ENCODE data around the gene SLC15A4.
"Not testable (repeated sequence)": the region's sequence is repeated elsewhere in the genome, so short reads cannot be mapped to it uniquely, and the experiment has no call there.

Gene SLC15A4

GRCh38 chr12:128823916-128824839, at the start of gene SLC15A4:
SLC15A4 (minus strand) TSS chr12:128823958; CDS start chr12:128823943, 15 bp downstream.
- in situ Hi-C loops (cut with HindIII; ENCODE audit: low sequenced_read_pairs), result no loop called here

DNA sequence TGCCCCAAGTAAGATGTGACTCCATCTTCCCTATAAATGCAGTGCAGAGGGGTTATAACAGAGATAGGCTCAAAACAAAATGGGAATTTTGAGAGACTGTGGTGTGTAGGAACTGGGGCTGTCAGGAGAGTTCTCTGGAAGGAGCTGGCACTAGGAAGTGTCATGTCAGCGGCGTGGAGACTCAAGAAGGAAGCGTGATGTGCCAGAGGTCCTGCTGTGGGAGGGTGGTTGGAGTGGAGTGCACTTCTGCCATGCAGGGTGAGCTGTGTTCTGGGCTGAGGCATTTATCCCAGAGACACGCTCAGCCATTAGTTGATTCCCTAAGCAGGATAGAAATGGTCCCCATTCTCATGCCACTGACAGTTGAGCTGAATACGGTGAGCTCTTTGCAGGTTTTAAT, 48.5 kb upstream of the SLC15A4 start:
- in situ Hi-C loops (cut with HindIII; ENCODE audit: low sequenced_read_pairs), result no loop called here

DNA sequence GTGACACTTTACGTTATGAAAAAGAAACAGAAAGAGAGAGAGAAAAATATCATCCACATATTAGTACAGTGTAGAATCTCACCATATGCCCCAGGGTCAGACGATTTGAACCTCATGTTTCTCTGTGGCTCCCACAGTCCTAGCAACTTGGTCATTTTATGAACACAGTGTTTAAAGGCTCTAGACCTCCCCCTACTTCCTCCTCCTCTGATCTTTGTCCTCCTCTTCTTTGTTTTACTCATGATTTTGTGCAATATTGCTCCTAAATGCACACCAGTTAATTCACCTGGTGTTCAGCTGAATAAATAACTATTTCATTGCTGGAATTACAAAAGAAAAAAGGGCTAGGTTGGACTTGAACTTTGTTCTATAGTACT, 47.7 kb upstream of the SLC15A4 start:
- in situ Hi-C loops (cut with HindIII; ENCODE audit: low sequenced_read_pairs), result no loop called here

- in situ Hi-C loops (cut with HindIII; ENCODE audit: low sequenced_read_pairs), result no loop called here
These were observed 43.7 kb upstream of the SLC15A4 start for GRCh38 chr12:128867466-128867865.

GRCh38 chr12:128864516-128865186, 40.9 kb upstream of the SLC15A4 start:
- in situ Hi-C loops (cut with HindIII; ENCODE audit: low sequenced_read_pairs), result no loop called here

DNA sequence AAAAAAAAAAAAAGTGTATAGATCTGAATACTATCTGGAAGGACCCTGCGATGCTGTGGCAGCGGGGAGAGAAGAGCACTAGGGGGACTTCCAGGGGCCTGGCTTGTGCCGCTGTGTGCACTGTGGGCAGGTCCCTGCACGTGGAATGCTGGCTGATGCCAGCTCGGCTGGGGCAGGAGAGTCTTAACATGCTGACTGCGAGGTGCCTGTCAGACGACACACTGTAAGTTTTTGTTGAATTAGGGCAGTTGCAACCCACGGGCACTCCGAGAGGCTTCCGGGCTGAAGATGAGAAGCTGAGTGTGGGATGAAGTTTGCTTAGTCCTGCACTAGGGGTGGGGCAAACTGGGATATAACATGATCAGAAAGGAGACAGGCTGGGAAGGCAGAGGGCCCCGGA, 40.2 kb upstream of the SLC15A4 start:
- in situ Hi-C loops (cut with HindIII; ENCODE audit: low sequenced_read_pairs), result no loop called here

- in situ Hi-C loops (cut with HindIII; ENCODE audit: low sequenced_read_pairs), result no loop called here
These were observed 37.7 kb upstream of the SLC15A4 start for GRCh38 chr12:128861226-128862016.

- in situ Hi-C loops (cut with HindIII; ENCODE audit: low sequenced_read_pairs), result no loop called here
These were observed 35.6 kb upstream of the SLC15A4 start for GRCh38 chr12:128859311-128859710.

DNA sequence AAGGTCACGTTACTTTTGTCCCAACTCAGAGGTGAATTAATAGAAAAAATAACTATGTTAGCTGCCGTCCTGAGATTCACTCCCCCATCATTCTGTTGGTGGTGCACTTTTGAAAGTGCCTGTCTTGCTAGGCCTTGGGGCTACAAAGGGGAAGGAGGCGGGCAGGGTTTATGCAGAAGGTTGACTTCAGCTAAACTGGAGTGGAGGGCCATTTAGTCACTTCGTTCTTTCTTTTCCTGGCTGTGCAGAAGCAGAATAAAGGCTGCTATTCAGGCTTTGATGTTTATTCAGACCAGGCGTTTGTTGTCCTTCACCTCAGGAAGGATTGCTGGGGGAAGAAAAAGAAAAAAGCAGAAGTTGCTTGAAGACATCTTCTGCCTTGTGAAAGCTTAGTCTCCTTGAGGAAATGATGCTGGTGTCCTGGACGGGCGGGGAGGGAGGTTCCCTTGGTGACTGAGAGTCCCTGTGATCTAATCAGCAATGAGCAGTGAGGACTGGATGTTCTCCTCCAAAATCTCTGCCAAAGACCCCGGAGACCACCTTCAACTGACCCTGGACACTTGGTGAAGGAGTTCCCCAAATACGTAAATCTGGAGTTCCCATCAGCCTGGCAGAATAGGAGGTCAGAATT, 33.5 kb upstream of the SLC15A4 start:
- in situ Hi-C loops (cut with HindIII; ENCODE audit: low sequenced_read_pairs), result no loop called here

DNA sequence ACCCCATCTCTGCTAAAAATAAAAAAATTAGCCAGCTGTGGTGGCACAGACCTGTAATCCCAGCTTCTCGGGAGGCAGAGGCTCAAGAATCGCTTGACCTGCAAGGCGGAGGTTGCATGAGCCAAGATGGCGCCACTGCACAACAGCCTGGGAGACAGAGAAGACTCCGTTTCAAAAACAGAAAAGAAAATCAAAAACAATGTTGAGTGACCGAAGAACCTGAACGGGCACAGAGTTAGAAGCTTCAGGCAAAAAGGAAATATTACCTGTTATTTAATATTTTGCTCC, 33.0 kb upstream of the SLC15A4 start:
- in situ Hi-C loops (cut with HindIII; ENCODE audit: low sequenced_read_pairs), result no loop called here

- in situ Hi-C loops (cut with HindIII; ENCODE audit: low sequenced_read_pairs), result no loop called here
These were observed 32.5 kb upstream of the SLC15A4 start for GRCh38 chr12:128856035-128856790.

DNA sequence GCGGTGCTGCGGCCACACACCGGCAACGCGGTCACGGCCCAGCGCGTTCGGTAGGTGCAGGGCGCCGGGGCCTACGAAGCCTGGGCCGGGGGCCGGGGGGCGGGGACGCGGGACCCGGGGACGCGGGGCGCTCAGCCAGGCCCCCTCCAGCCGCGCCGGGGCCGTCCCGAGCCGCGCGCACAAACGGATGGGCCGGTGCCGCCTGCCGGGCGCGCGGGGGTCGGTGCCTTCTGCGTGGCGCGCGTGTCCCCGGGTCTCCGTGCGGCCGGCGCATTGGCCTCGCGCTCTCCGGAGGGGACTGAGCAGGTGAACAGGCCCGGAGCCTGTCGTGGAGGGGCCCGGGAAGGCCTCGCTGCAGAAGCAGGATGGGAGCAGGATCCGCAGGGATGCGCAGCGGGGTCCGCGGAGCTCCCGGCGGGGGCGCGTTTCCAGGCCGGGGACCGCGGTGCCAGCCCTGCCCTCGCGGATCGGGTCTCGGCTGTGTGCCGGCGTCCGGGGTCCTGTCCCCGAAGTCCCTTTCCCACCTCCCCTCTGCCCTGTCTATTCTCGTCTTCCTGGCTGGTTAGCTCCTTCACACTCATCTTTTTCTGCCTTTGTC, 29.9 kb upstream of the SLC15A4 start:
- in situ Hi-C loops (cut with HindIII; ENCODE audit: low sequenced_read_pairs), result no loop called here

- in situ Hi-C loops (cut with HindIII; ENCODE audit: low sequenced_read_pairs), result no loop called here
These were observed 29.3 kb upstream of the SLC15A4 start, which contains the start of gene GLT1D1 for GRCh38 chr12:128852885-128853599. GLT1D1 (plus strand) TSS chr12:128853478; CDS start chr12:128853582, 104 bp downstream.

GRCh38 chr12:128852026-128852698, 28.4 kb upstream of the SLC15A4 start:
- in situ Hi-C loops (cut with HindIII; ENCODE audit: low sequenced_read_pairs), result no loop called here

GRCh38 chr12:128851429-128851828, 27.7 kb upstream of the SLC15A4 start:
- in situ Hi-C loops (cut with HindIII; ENCODE audit: low sequenced_read_pairs), result not testable (repeated sequence)

- in situ Hi-C loops (cut with HindIII; ENCODE audit: low sequenced_read_pairs), result no loop called here
These were observed 26.6 kb upstream of the SLC15A4 start for GRCh38 chr12:128850400-128850799.

GRCh38 chr12:128849806-128850205, 26.0 kb upstream of the SLC15A4 start:
- in situ Hi-C loops (cut with HindIII; ENCODE audit: low sequenced_read_pairs), result not testable (repeated sequence)

DNA sequence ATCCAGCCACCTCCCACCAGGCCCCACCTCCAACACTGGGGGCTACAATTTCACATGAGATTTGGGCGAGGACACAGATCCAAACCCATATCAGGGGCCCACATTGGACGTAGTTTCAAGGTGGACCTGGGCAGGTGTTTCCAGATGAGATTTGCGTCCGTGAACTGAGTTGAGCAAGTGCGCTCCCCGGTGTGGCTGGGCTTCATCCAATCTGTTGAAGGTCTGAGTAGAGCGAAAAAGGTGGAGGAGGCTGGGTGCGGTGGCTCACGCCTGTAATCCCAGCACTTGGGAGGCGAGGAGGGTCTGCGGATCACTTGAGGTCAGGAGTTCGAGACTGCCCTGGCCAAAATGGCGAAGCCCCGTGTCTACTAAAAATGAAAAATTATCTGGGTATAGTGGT, 24.6 kb upstream of the SLC15A4 start:
- in situ Hi-C loops (cut with HindIII; ENCODE audit: low sequenced_read_pairs), result no loop called here

DNA sequence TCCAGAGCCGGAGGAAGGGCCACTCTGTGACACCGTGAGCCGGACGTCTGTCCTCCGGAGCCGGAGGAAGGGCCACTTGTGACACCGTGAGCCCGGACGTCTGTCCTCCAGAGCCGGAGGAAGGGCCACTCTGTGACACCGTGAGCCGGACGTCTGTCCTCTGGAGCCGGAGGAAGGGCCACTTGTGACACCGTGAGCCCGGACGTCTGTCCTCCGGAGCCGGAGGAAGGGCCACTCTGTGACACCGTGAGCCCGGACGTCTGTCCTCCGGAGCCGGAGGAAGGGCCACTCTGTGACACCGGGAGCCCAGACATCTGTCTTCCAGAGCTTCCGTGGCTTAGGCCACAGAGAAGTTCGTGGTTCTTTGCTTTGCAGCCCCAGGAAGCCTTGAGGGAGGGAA, 22.9 kb upstream of the SLC15A4 start:
- in situ Hi-C loops (cut with HindIII; ENCODE audit: low sequenced_read_pairs), result not testable (repeated sequence)

Data from endothelial cell of hepatic sinusoid (primary cell).